Psoas muscle (tissue), 8 donors: ENCODE results near the gene SULT1C3. TPM values are rescaled to one million over a fixed set of nuclear protein-coding genes. Genes with fewer than 3 reads are reported as not detected.

Experiments
- ATAC-seq, 4 donors: fragments of 200-7000 bp; cut with Tn5 transposase; one replicate each; pipeline ENCODE4 v1.9.1; 2020; ENCODE audit warnings: moderate library complexity in 3 of 4, mild to moderate bottlenecking in 2 of 4
- DNase-seq, 2 donors: peaks; one replicate each; pipeline ENCODE4 v3.0.0-alpha.2; 2020
- H3K27ac ChIP-seq: fragments of 200-600 bp; one replicate; pipeline ENCODE4 v1.8.0; 2022
- H3K27me3 ChIP-seq, 3 donors: fragments of 200-600 bp in 1 of 3; one replicate each; pipeline versions ENCODE4 v1.6.1 to v1.8.0; 2013 to 2022; ENCODE audit warnings: low read length in 2 of 3, mild to moderate bottlenecking in 2 of 3, moderate library complexity in 1 of 3; ENCODE audit not compliant: insufficient read depth in 3 of 3
- H3K36me3 ChIP-seq, 2 donors: fragments of 200-600 bp in 1 of 2; one replicate each; pipeline versions ENCODE4 v1.6.1 to v1.8.0; 2013 to 2022; ENCODE audit warnings: low read depth in 1 of 2, mild to moderate bottlenecking in 1 of 2, moderate library complexity in 1 of 2; ENCODE audit not compliant: insufficient read depth in 1 of 2
- H3K4me1 ChIP-seq: fragments of 200-600 bp; one replicate; pipeline ENCODE4 v1.8.0; 2022
- H3K4me3 ChIP-seq: fragments of 200-600 bp; one replicate; pipeline ENCODE4 v1.8.0; 2022; ENCODE audit warnings: mild to moderate bottlenecking
- H3K9me3 ChIP-seq: fragments of 200-600 bp; one replicate; pipeline ENCODE4 v1.8.0; 2022
- WGBS, 3 donors: extraction: QIAGEN DNeasy Blood & Tissue Kit; methylation state at CpG; one replicate each; pipeline versions ENCODE4 v1.1.6 to v1.1.7; 2013; 5-methylcytosine and 5-hydroxymethylcytosine counted together
- intact Hi-C, 2 donors: fragments of 100-400 bp; cut with DNase I; formaldehyde crosslinking; loops; one replicate each; pipeline versions ENCODE4 v1.11.0 to v1.14.2; 2022
- polyA plus RNA-seq, 3 donors: library from polyadenylated mRNA; stranded (reverse); fragments of 200-250 nt; gene quantifications; one replicate each; pipeline ENCODE4 v1.2.3, GENCODE V29; 2013
- total RNA-seq, 4 donors: library from RNA; stranded (reverse); fragmentation: NEBNext Ultra II Directional in 2 of 4; extraction: Animal tissue kit (Norgen Biotek cat#: 25700) in 2 of 4; gene quantifications; one replicate each; pipeline versions ENCODE4 v1.2.1 to v1.2.4, GENCODE V29; 2021 to 2023
- TF ChIP-seq, protein P1 (sequence below): fragments of 200-600 bp; IDR thresholded peaks from one replicate; pipeline ENCODE4 v1.8.0; 2022; ENCODE audit warnings: antibody characterized with exemption
- donor health status: healthy with polysubstance abuse.
- donor health status: DM: no; HTN: no; CAD: no; lungs with moderate emphysema.
- donor health status: Bipolar disorder and iron deficiency.
- donor health status: healthy.
- donor health status: DM: yes; HTN: yes; CAD: no.
- donor health status: DM: no; HTN: no; CAD: no.
- donor health status: DM: no; HTN: no; CAD: no.
- donor health status: DM: yes; HTN: yes; CAD: no.

The SULT1C3 gene
- total and polyA plus RNA-seq, 7 donors, result not detected

DNA sequence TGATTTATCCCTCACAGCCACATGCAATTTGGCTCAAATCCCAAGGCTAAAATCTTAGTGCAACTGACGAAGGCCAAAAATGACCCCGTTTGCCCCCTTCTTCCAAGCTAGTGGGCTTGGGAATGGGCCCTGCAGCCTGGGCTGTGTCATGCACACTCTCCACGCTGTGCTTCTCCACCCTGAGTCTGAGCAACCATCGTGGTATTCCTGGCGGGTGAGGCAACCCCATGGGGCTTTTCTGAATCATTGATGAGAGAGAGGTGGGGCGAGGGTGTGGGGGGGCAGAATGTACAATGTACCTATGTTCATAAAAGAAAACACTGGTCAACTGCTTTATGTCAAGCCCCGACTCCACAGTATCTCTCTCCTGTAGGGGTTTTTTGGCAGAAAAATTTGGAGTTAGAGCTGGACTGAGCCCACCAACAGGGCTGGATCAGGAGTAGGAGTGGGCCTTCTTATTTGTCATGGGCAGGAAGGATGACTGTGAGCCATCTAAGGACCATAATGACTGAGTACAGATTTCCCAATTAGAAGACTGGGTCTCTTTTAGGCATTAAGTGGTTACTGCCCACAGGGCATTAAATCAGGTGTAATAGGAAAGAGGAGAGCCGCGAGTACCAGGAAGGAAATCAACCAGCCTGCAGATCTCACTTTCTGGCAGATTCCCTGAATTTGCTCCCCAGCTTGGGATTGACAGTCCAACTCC is 57.8 kb downstream of the SULT1C3 start:
- ATAC-seq, result no peak
- WGBS, 3 donors, result 74 to 80% (median 78%) methylated on average over 9 of the region's 9 CpGs
- Histone ChIP-seq H3K36me3 (no peaks in the 10 kb centered on the region), H3K9me3 (no peaks in the 10 kb centered on the region), H3K27me3 (no peaks in the 10 kb centered on the region), H3K4me1 (no peaks in the 10 kb centered on the region), H3K27ac (no peak overlapping the region), H3K4me3 (no peak overlapping the region)
- no peak for DNase-seq
- TF ChIP-seq, protein P1, sequence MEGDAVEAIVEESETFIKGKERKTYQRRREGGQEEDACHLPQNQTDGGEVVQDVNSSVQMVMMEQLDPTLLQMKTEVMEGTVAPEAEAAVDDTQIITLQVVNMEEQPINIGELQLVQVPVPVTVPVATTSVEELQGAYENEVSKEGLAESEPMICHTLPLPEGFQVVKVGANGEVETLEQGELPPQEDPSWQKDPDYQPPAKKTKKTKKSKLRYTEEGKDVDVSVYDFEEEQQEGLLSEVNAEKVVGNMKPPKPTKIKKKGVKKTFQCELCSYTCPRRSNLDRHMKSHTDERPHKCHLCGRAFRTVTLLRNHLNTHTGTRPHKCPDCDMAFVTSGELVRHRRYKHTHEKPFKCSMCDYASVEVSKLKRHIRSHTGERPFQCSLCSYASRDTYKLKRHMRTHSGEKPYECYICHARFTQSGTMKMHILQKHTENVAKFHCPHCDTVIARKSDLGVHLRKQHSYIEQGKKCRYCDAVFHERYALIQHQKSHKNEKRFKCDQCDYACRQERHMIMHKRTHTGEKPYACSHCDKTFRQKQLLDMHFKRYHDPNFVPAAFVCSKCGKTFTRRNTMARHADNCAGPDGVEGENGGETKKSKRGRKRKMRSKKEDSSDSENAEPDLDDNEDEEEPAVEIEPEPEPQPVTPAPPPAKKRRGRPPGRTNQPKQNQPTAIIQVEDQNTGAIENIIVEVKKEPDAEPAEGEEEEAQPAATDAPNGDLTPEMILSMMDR, result no peak
- intact Hi-C loops, result no loop called here

DNA sequence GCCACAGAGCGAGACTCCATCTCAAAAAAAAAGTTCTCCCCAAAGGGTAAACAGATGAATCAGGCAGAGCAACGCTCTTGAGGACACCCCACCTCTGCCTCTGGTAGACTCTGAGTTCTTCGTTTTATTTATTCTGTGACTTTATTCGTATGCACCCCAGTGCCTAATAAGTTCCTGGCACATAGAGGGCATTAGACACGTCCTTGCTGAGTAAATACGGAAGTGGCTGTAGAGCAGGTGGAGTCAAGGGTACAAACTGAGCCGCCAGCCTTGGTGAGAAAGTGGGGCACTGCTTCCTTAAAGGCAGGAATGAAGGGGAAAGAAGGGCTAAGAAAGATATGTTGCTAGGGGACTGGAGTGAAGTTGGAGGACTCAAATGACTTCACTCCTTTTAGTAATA is 61.8 kb downstream of the SULT1C3 start:
- Histone ChIP-seq H3K27me3 (no peaks in the 10 kb centered on the region), H3K36me3 (no peaks in the 10 kb centered on the region), H3K4me3 (no peak overlapping the region), H3K9me3 (no peaks in the 10 kb centered on the region), H3K4me1 (no peaks in the 10 kb centered on the region), H3K27ac (no peak overlapping the region)
- WGBS, 3 donors, result 82 to 87% (median 84%) methylated on average over 7 of the region's 7 CpGs
- DNase-seq (no peak), ATAC-seq (no peak)
- intact Hi-C loops, result no loop called here
- TF ChIP-seq, protein P1, result no peak

DNA sequence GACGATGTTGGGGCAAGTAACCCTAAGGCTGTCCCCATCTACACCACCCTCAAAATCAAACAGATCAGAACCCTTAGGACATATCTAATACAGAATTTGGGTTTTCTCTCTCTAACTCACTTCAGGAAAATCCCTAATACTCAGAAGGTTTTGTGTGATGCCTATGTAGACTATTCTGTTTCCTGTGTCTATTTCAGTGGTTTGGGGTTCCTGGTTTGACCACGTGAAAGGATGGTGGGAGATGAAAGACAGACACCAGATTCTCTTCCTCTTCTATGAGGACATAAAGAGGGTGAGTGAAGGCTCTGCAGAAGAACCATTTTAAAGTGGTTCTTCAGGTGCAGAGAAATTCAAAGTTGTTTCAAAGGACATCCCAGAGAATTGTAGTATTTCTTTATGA is 65.2 kb downstream of the SULT1C3 start:
- Histone ChIP-seq H3K27me3 (no peaks in the 10 kb centered on the region), H3K9me3 (no peaks in the 10 kb centered on the region), H3K36me3 (no peaks in the 10 kb centered on the region), H3K27ac (no peak overlapping the region), H3K4me3 (no peak overlapping the region), H3K4me1 (no peaks in the 10 kb centered on the region)
- no peak for ATAC-seq
- TF ChIP-seq, protein P1, result no peak
- no peak for DNase-seq
- WGBS, 3 donors, result 65 to 90% (median 82%) methylated on average over 2 of the region's 2 CpGs
- intact Hi-C loops, result no loop called here

DNA sequence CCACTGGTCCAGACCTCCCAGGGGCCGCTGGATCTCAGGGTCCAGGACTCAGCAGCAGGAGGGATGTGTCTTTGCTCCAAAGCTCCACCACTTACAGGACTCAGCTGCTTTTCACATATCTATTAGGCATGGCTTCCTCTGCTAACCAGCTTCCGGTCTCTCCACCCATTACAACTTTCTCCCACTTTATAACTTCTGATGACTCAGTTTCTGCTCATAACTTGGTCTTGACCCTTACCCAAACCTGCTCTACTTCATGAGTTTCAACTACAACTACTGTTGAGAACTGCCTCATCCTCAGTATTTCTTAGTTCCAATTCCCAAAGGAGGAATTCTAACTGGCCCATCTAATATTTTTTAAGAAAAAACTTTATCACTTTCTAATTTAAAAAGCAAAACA is 66.1 kb downstream of the SULT1C3 start:
- Histone ChIP-seq H3K4me1 (no peaks in the 10 kb centered on the region), H3K36me3 (no peaks in the 10 kb centered on the region), H3K27me3 (no peaks in the 10 kb centered on the region), H3K4me3 (no peak overlapping the region), H3K27ac (no peak overlapping the region), H3K9me3 (no peaks in the 10 kb centered on the region)
- TF ChIP-seq, protein P1, result no peak
- ATAC-seq, result no peak
- intact Hi-C loops, result no loop called here
- no peak for DNase-seq
- WGBS, 3 donors, result 80 to 87% (median 86%) methylated on average over 2 of the region's 2 CpGs

DNA sequence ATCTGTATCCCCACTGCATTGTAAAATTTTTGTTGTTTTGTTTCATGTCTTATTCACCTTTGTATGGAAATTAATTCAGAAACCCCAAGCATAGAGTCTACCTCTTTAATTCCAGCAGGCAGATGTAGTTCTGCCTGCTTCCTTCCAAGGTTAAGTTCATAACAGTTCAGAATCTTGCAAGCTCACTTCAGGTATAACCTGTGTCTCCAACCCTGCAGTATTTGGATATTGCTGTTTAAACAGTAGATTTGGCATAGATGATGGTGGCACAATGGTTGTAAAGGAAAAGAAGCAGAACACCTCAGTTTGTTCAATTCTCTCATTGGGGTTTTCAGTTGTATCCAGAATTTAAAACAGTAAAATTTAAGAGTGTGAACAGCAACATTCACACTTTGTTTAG is 70.1 kb downstream of the SULT1C3 start:
- H3K27ac ChIP-seq, result no peak overlapping the region
- H3K9me3 ChIP-seq, result no peaks in the 10 kb centered on the region
- DNase-seq, result no peak
- TF ChIP-seq, protein P1, result no peak
- ATAC-seq, result no peak
- H3K4me1 ChIP-seq, result no peaks in the 10 kb centered on the region
- intact Hi-C loops, result no loop called here
- no peak overlapping the region for H3K4me3 ChIP-seq
- H3K27me3 ChIP-seq, result no peaks in the 10 kb centered on the region
- no peaks in the 10 kb centered on the region for H3K36me3 ChIP-seq
